Esophagus squamous epithelium (tissue), 5 donors: ENCODE measurements around the gene GOLGA1. TPM values are rescaled to one million over a fixed set of nuclear protein-coding genes. Genes with fewer than 3 reads are reported as not detected.

Experiments used
- DNase-seq: peaks from one replicate; lab custom pipeline; 2025; lab: John Stamatoyannopoulos, UW
- H3K27ac ChIP-seq, 4 donors: fragments of 200-600 bp; sonication (generic); one replicate each; pipeline ENCODE4 v1.5.1; 2016 to 2019; ENCODE audit warnings: mild to moderate bottlenecking in 1 of 4
- H3K27me3 ChIP-seq, 4 donors: fragments of 200-600 bp; sonication (generic); 1 replicate in 3 of 4; 2 replicates in 1 of 4; pipeline versions ENCODE4 v1.5.1 to v1.6.0; 2017 to 2021; ENCODE audit warnings: antibody characterized with exemption in 1 of 4
- H3K36me3 ChIP-seq, 3 donors: fragments of 200-600 bp; sonication (generic); one replicate each; pipeline ENCODE4 v1.5.1; 2016 to 2019
- H3K4me1 ChIP-seq, 3 donors: fragments of 200-600 bp; sonication (generic); one replicate each; pipeline ENCODE4 v1.5.1; 2017 to 2019
- H3K4me3 ChIP-seq, 4 donors: fragments of 200-600 bp; sonication (generic); 1 replicate in 3 of 4; 2 replicates in 1 of 4; pipeline ENCODE4 v1.5.1; 2016 to 2019; ENCODE audit warnings: mild to moderate bottlenecking in 2 of 4, moderate library complexity in 1 of 4
- H3K9me3 ChIP-seq, 3 donors: fragments of 200-600 bp; sonication (generic); one replicate each; pipeline ENCODE4 v1.5.1; 2016 to 2019
- CTCF ChIP-seq, 6 experiments: fragments of 450-650 bp in 4 of 6; fragments of 200-600 bp in 2 of 6; sonication (generic) in 2 of 6; IDR thresholded peaks; one replicate each; pipeline ENCODE4 v1.5.1; 2016 to 2019; ENCODE audit warnings: antibody characterized with exemption in 6 of 6, mild to moderate bottlenecking in 4 of 6, moderate library complexity in 4 of 6
- POLR2A ChIP-seq, 4 donors: fragments of 450-650 bp; IDR thresholded peaks; one replicate each; pipeline ENCODE4 v1.6.1; 2017; ENCODE audit warnings: antibody characterized with exemption in 4 of 4, mild to moderate bottlenecking in 4 of 4, moderate library complexity in 3 of 4
- WGBS, 2 donors: methylation state at CpG; one replicate each; pipeline ENCODE4 v1.1.5; 2018; 5-methylcytosine and 5-hydroxymethylcytosine counted together
- intact Hi-C: fragments of 100-400 bp; cut with DNase I; formaldehyde crosslinking; loops from one replicate; pipeline ENCODE4 v1.15.0; 2022
- total RNA-seq, 4 donors: library from RNA; depleted of rRNA; stranded (reverse); fragments of >200 nt; gene quantifications; one replicate each; pipeline ENCODE4 v1.1.0, GENCODE V29; 2016
- donor health status: DM: yes; HTN: yes; CAD: no.

Gene GOLGA1
- total RNA-seq, 4 donors from 2014 or later = 11.9 to 18.8 (median 14.8) TPM

DNA sequence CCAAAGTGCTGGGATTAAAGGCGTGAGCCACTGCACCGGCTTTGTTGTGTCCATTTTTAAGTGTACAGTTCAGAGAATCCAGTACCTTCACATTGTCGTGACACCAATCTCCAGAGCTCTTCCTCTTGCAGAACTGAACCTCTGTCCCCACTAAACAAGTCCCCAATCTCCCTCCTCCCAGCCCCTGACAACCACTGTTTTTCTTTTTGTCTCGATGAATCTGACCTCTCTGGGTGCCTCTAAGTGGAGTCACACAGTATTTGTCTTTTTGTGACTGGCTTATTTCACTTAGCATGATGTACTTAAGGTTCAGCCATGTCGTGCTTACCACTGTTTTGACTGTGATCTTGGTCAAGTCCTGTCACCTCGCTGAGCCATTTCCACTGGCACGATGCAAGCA, 86.1 kb downstream of the GOLGA1 start:
- Histone ChIP-seq H3K27me3 (no peaks in the 10 kb centered on the region), H3K9me3 (no peaks in the 10 kb centered on the region), H3K36me3 (peaks cover 18 to 40% (median 21%) of the 10 kb centered on the region in 3 donors), H3K27ac (no peak overlapping the region), H3K4me3 (no peak overlapping the region), H3K4me1 (peaks cover 19 to 62% (median 30%) of the 10 kb centered on the region in 3 donors)
- intact Hi-C loops = loop anchor here (10.0 kb wide), 1 partner anchor 290 kb away; the partner anchor contains the start of gene SCAI
- no peak for TF ChIP-seq CTCF (IDR thresholded peaks at IDR 0.05)
- no peak for TF ChIP-seq POLR2A (IDR thresholded peaks at IDR 0.05)
- WGBS, 2 donors = 53 to 55% methylated on average over 7 of the region's 7 CpGs
- no peak for DNase-seq

DNA sequence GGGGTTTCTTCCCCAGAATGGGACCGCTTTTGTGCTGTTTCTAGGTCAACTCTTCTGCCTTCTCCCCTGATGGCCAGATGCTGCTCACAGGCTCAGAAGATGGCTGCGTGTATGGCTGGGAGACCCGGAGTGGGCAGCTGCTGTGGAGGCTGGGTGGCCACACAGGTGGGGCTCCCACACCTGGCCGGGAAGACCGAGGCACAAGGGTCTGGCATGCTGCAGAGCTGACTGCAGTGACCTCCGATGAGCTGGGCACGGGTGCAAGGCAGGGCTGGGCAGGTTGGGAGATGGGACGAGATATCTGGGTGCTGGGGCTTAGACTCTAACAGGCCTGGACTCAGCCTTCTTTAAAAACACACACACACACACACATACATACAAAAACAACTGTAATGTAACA, 86.7 kb downstream of the GOLGA1 start:
- Histone ChIP-seq H3K9me3 (no peaks in the 10 kb centered on the region), H3K27me3 (no peaks in the 10 kb centered on the region), H3K27ac (no peak overlapping the region), H3K4me3 (no peak overlapping the region), H3K36me3 (peaks cover 16 to 33% (median 20%) of the 10 kb centered on the region in 3 donors), H3K4me1 (peaks cover 16 to 55% (median 24%) of the 10 kb centered on the region in 3 donors)
- intact Hi-C loops = loop anchor here (10.0 kb wide), 1 partner anchor 291 kb away; the partner anchor contains the start of gene SCAI
- 49 to 56% methylated on average over 4 to 7 of the region's 8 CpGs for WGBS, 2 donors
- TF ChIP-seq POLR2A (IDR thresholded peaks at IDR 0.05) (no peak), CTCF (IDR thresholded peaks at IDR 0.05) (no peak)
- DNase-seq = no peak

DNA sequence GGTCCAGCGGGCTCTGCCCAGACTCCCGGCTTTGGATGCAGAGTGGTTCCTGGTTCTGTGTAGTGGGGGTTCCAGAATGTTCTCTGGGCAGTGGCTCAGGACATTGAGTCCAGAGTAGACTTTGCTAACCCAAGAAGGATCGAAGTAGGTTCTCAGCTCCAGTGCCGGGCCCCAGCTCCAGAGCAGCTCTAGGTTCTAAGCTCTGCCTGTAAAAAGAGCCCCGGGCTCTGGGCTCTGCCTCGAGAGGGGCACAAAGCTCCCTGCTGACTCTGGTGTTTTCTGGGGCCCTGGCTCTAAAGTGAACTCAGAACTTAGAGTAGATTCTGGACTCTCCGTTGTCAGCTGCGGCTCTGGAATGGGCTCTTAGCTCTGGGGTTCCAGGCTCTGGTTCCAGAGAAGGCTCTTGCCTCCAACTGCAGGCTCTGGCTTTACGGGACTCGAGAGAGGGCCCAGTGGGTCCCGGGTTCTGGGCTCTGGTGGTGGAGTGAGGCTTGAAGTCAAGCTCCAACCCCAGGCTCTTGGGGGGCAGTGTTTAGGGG, 87.2 kb downstream of the GOLGA1 start:
- 46 to 50% methylated on average over 2 to 4 of the region's 11 CpGs for WGBS, 2 donors
- H3K27me3 ChIP-seq = no peaks in the 10 kb centered on the region
- DNase-seq = no peak
- peak overlapping the region; percentile 24 to 64 (median 52) for H3K4me3 ChIP-seq
- H3K4me1 ChIP-seq = peaks cover 16 to 50% (median 19%) of the 10 kb centered on the region in 3 donors
- peaks cover 12 to 28% (median 17%) of the 10 kb centered on the region in 3 donors for H3K36me3 ChIP-seq
- intact Hi-C loops = loop anchor here (2.0 to 10.0 kb wide), 2 partner anchors 81 to 291 kb away; partner anchors contain the start of gene SCAI
- no peaks in the 10 kb centered on the region for H3K9me3 ChIP-seq
- peak overlapping the region; percentile 17 to 75 (median 32) for H3K27ac ChIP-seq
- TF ChIP-seq POLR2A (IDR thresholded peaks at IDR 0.05) (no peak), CTCF (IDR thresholded peaks at IDR 0.05) (no peak)

GRCh38 chr9:124852829-124853531, 87.9 kb downstream of the GOLGA1 start, which contains the start of gene WDR38:
WDR38 (plus strand) TSS chr9:124853460; CDS start chr9:124853532, 72 bp downstream.
- intact Hi-C loops = loop anchor here (2.0 to 10.0 kb wide), 2 partner anchors 80 to 292 kb away; partner anchors contain the start of gene SCAI
- H3K27me3 ChIP-seq = no peaks in the 10 kb centered on the region
- no peak for DNase-seq
- H3K9me3 ChIP-seq = no peaks in the 10 kb centered on the region
- H3K4me3 ChIP-seq = peak within 1 kb of the TSS; percentile 24 to 64 (median 52)
- TF ChIP-seq CTCF (IDR thresholded peaks at IDR 0.05) = peak; percentile 97 to 99 (median 98)
- TF ChIP-seq POLR2A (IDR thresholded peaks at IDR 0.05) = no peak
- peaks cover 10 to 21% (median 12%) of the 10 kb centered on the region in 3 donors for H3K36me3 ChIP-seq
- peaks cover 15 to 43% (median 16%) of the 10 kb centered on the region in 3 donors for H3K4me1 ChIP-seq
- H3K27ac ChIP-seq = peak within 1 kb of the TSS; percentile 17 to 75 (median 32)
- WGBS, 2 donors = 0 to 7% methylated on average over 1 to 2 of the region's 51 CpGs
